Measurements from ENCODE around the gene ATP1B2. TPM values are rescaled to one million over a fixed set of nuclear protein-coding genes. Genes with fewer than 3 reads are reported as not detected.

Gene ATP1B2
- total and polyA plus RNA-seq, 9 donors = 2.7 to 27.3 (median 22.2) TPM

DNA sequence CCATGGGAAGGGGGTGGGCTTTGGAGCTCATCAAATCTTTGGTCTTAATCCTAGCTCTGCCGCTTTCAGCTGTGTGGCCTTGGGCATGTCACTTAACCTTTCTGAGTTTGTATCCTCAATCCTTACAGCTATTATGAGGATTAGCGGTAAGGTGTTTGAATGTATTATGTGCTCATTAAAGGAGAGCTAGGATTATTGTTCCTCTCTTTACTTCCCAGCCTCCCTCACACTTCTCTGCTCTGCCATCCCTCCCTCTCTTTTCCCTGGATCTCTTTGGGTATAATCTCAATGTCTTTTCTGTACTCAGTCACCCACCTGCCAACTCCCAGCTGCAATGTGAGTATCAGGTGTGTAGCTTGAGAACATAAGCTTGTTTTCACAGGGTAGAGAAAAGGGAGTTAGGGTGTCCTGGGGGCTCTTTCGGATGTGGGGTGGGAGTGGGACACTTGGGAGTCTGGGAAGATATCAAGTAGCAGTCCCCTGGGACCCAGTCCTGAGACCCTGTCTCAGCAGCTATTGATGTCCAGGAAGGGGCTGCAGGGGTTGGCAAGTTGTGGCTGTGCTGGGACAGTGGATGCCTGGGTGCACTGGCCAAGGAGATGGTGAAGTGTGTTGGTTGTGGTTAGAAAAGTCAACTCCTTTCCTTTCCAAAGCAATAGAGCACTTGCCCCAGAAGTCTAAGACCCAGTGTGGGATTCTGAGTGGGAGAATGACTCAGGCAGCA, 56.1 kb downstream of the ATP1B2 start:
- peak; percentile 7 for DNase-seq
- Histone ChIP-seq H3K27ac (ENCODE audit: low read length) (no peak overlapping the region), H3K27me3 (ENCODE audit: control insufficient read depth, insufficient read depth, low read length) (peaks cover 53% of the 10 kb centered on the region), H3K4me1 (ENCODE audit: control insufficient read depth, insufficient read depth, low read length) (peaks cover 32% of the 10 kb centered on the region), H3K4me3 (ENCODE audit: low read length) (no peak overlapping the region), H3K9me3 (replicated peaks; ENCODE audit: control insufficient read depth, low read depth, low read length) (no peaks in the 10 kb centered on the region), H3K36me3 (ENCODE audit: control insufficient read depth, insufficient read depth, low read length) (peaks cover 11% of the 10 kb centered on the region)
- 100% methylated on average over 1 of the region's 3 CpGs for WGBS (ENCODE audit: insufficient coverage)

Other genes with a start within 250 kb of the ATP1B2 start
- 100 TPM for gene TMEM256, start 246.8 kb upstream of the ATP1B2 start, total RNA-seq
- gene TMEM256, start 246.8 kb upstream of the ATP1B2 start, polyA plus RNA-seq (ENCODE audit: insufficient read depth in 1 of 8, insufficient read length in 8 of 8, low replicate concordance in 1 of 8) = 10 to 100 TPM; 45.4 to 70.0 (median 57.7) TPM
- 7.7 TPM for gene NLGN2, start 243.1 kb upstream of the ATP1B2 start, total RNA-seq
- 10 to 100 TPM; 20.6 to 36.2 (median 27.0) TPM for gene NLGN2, start 243.1 kb upstream of the ATP1B2 start, polyA plus RNA-seq (ENCODE audit: insufficient read depth in 1 of 8, insufficient read length in 8 of 8, low replicate concordance in 1 of 8)
- not detected for gene SPEM1, start 230.6 kb upstream of the ATP1B2 start, total RNA-seq
- gene SPEM1, start 230.6 kb upstream of the ATP1B2 start, polyA plus RNA-seq (ENCODE audit: insufficient read depth in 1 of 8, insufficient read length in 8 of 8, low replicate concordance in 1 of 8) = not detected
- gene SPEM2, start 225.3 kb upstream of the ATP1B2 start, total RNA-seq = not detected
- gene SPEM2, start 225.3 kb upstream of the ATP1B2 start, polyA plus RNA-seq (ENCODE audit: insufficient read depth in 1 of 8, insufficient read length in 8 of 8, low replicate concordance in 1 of 8) = not detected
- not detected for gene SPEM3, start 222.1 kb upstream of the ATP1B2 start, total RNA-seq
- under 1 TPM in 1 of 8 donors, not detected in 7; 0.26 TPM for gene SPEM3, start 222.1 kb upstream of the ATP1B2 start, polyA plus RNA-seq (ENCODE audit: insufficient read depth in 1 of 8, insufficient read length in 8 of 8, low replicate concordance in 1 of 8)
- gene TMEM102, start 215.5 kb upstream of the ATP1B2 start, total RNA-seq = 0.93 TPM
- gene TMEM102, start 215.5 kb upstream of the ATP1B2 start, polyA plus RNA-seq (ENCODE audit: insufficient read depth in 1 of 8, insufficient read length in 8 of 8, low replicate concordance in 1 of 8) = 1 to 10 TPM in 4 of 8 donors, under 1 TPM in 4; 0.72 to 1.7 (median 0.95) TPM
- gene FGF11, start 211.4 kb upstream of the ATP1B2 start, total RNA-seq = 1.6 TPM
- 1 to 10 TPM; 1.0 to 4.8 (median 2.1) TPM for gene FGF11, start 211.4 kb upstream of the ATP1B2 start, polyA plus RNA-seq (ENCODE audit: insufficient read depth in 1 of 8, insufficient read length in 8 of 8, low replicate concordance in 1 of 8)
- gene CHRNB1, start 205.9 kb upstream of the ATP1B2 start, total RNA-seq = 52.8 TPM
- gene CHRNB1, start 205.9 kb upstream of the ATP1B2 start, polyA plus RNA-seq (ENCODE audit: insufficient read depth in 1 of 8, insufficient read length in 8 of 8, low replicate concordance in 1 of 8) = 10 to 100 TPM; 58.0 to 80.8 (median 70.9) TPM
- gene ZBTB4, start 171.3 kb upstream of the ATP1B2 start, total RNA-seq = 14.1 TPM
- gene ZBTB4, start 171.3 kb upstream of the ATP1B2 start, polyA plus RNA-seq (ENCODE audit: insufficient read depth in 1 of 8, insufficient read length in 8 of 8, low replicate concordance in 1 of 8) = 10 to 100 TPM; 20.1 to 31.6 (median 24.5) TPM
- not detected for gene SLC35G6, start 169.5 kb upstream of the ATP1B2 start, total RNA-seq
- gene SLC35G6, start 169.5 kb upstream of the ATP1B2 start, polyA plus RNA-seq (ENCODE audit: insufficient read depth in 1 of 8, insufficient read length in 8 of 8, low replicate concordance in 1 of 8) = under 1 TPM in 6 of 8 donors, not detected in 2; 0.09 to 0.27 (median 0.18) TPM
- gene POLR2A, start 166.6 kb upstream of the ATP1B2 start, total RNA-seq = 30.9 TPM
- 10 to 100 TPM; 42.0 to 81.0 (median 60.8) TPM for gene POLR2A, start 166.6 kb upstream of the ATP1B2 start, polyA plus RNA-seq (ENCODE audit: insufficient read depth in 1 of 8, insufficient read length in 8 of 8, low replicate concordance in 1 of 8)
- gene TNFSF12, start 101.9 kb upstream of the ATP1B2 start, total RNA-seq = 13.2 TPM
- gene TNFSF12, start 101.9 kb upstream of the ATP1B2 start, polyA plus RNA-seq (ENCODE audit: insufficient read depth in 1 of 8, insufficient read length in 8 of 8, low replicate concordance in 1 of 8) = 10 to 100 TPM; 22.2 to 35.9 (median 28.2) TPM
- 2.2 TPM for gene TNFSF13, start 92.2 kb upstream of the ATP1B2 start, total RNA-seq
- 1 to 10 TPM; 3.5 to 5.9 (median 4.3) TPM for gene TNFSF13, start 92.2 kb upstream of the ATP1B2 start, polyA plus RNA-seq (ENCODE audit: insufficient read depth in 1 of 8, insufficient read length in 8 of 8, low replicate concordance in 1 of 8)
- gene SENP3, start 89.0 kb upstream of the ATP1B2 start, total RNA-seq = 34.5 TPM
- 10 to 100 TPM; 33.8 to 43.6 (median 41.7) TPM for gene SENP3, start 89.0 kb upstream of the ATP1B2 start, polyA plus RNA-seq (ENCODE audit: insufficient read depth in 1 of 8, insufficient read length in 8 of 8, low replicate concordance in 1 of 8)
- 15.7 TPM for gene CD68, start 71.3 kb upstream of the ATP1B2 start, total RNA-seq
- 10 to 100 TPM; 20.2 to 56.6 (median 38.8) TPM for gene CD68, start 71.3 kb upstream of the ATP1B2 start, polyA plus RNA-seq (ENCODE audit: insufficient read depth in 1 of 8, insufficient read length in 8 of 8, low replicate concordance in 1 of 8)
- 34.4 TPM for gene MPDU1, start 67.1 kb upstream of the ATP1B2 start, total RNA-seq
- 10 to 100 TPM; 43.2 to 63.6 (median 50.2) TPM for gene MPDU1, start 67.1 kb upstream of the ATP1B2 start, polyA plus RNA-seq (ENCODE audit: insufficient read depth in 1 of 8, insufficient read length in 8 of 8, low replicate concordance in 1 of 8)
- gene SOX15, start 60.8 kb upstream of the ATP1B2 start, total RNA-seq = 1.4 TPM
- gene SOX15, start 60.8 kb upstream of the ATP1B2 start, polyA plus RNA-seq (ENCODE audit: insufficient read depth in 1 of 8, insufficient read length in 8 of 8, low replicate concordance in 1 of 8) = 1 to 10 TPM; 1.6 to 4.1 (median 2.0) TPM
- 35.1 TPM for gene FXR2, start 36.0 kb upstream of the ATP1B2 start, total RNA-seq
- gene FXR2, start 36.0 kb upstream of the ATP1B2 start, polyA plus RNA-seq (ENCODE audit: insufficient read depth in 1 of 8, insufficient read length in 8 of 8, low replicate concordance in 1 of 8) = 10 to 100 TPM; 31.4 to 37.2 (median 34.9) TPM
- gene SAT2, start 23.1 kb upstream of the ATP1B2 start, total RNA-seq = 72.1 TPM
- gene SAT2, start 23.1 kb upstream of the ATP1B2 start, polyA plus RNA-seq (ENCODE audit: insufficient read depth in 1 of 8, insufficient read length in 8 of 8, low replicate concordance in 1 of 8) = 10 to 100 TPM; 61.5 to 82.1 (median 69.9) TPM
- gene SHBG, start 20.8 kb upstream of the ATP1B2 start, total RNA-seq = 0.58 TPM
- 1 to 10 TPM in 5 of 8 donors, under 1 TPM in 3; 0.63 to 1.5 (median 1.1) TPM for gene SHBG, start 20.8 kb upstream of the ATP1B2 start, polyA plus RNA-seq (ENCODE audit: insufficient read depth in 1 of 8, insufficient read length in 8 of 8, low replicate concordance in 1 of 8)
- gene TP53, start 36.6 kb downstream of the ATP1B2 start, total RNA-seq = 17.9 TPM
- gene TP53, start 36.6 kb downstream of the ATP1B2 start, polyA plus RNA-seq (ENCODE audit: insufficient read depth in 1 of 8, insufficient read length in 8 of 8, low replicate concordance in 1 of 8) = 10 to 100 TPM; 33.8 to 51.8 (median 40.9) TPM
- 5.9 TPM for gene WRAP53, start 37.6 kb downstream of the ATP1B2 start, total RNA-seq
- gene WRAP53, start 37.6 kb downstream of the ATP1B2 start, polyA plus RNA-seq (ENCODE audit: insufficient read depth in 1 of 8, insufficient read length in 8 of 8, low replicate concordance in 1 of 8) = 10 to 100 TPM in 1 of 8 donors, 1 to 10 TPM in 7; 7.9 to 10.0 (median 8.3) TPM
- 3.6 TPM for gene EFNB3, start 54.3 kb downstream of the ATP1B2 start, total RNA-seq
- 10 to 100 TPM in 1 of 8 donors, 1 to 10 TPM in 7; 4.0 to 11.6 (median 7.0) TPM for gene EFNB3, start 54.3 kb downstream of the ATP1B2 start, polyA plus RNA-seq (ENCODE audit: insufficient read depth in 1 of 8, insufficient read length in 8 of 8, low replicate concordance in 1 of 8)
- 4.6 TPM for gene DNAH2, start 66.8 kb downstream of the ATP1B2 start, total RNA-seq
- 10 to 100 TPM in 2 of 8 donors, 1 to 10 TPM in 6; 3.9 to 18.3 (median 6.2) TPM for gene DNAH2, start 66.8 kb downstream of the ATP1B2 start, polyA plus RNA-seq (ENCODE audit: insufficient read depth in 1 of 8, insufficient read length in 8 of 8, low replicate concordance in 1 of 8)
- gene KDM6B, start 183.3 kb downstream of the ATP1B2 start, total RNA-seq = 5.4 TPM
- gene KDM6B, start 183.3 kb downstream of the ATP1B2 start, polyA plus RNA-seq (ENCODE audit: insufficient read depth in 1 of 8, insufficient read length in 8 of 8, low replicate concordance in 1 of 8) = 10 to 100 TPM; 10.9 to 20.1 (median 15.9) TPM
- 18.4 TPM for gene TMEM88, start 204.1 kb downstream of the ATP1B2 start, total RNA-seq
- 10 to 100 TPM; 22.4 to 30.3 (median 27.9) TPM for gene TMEM88, start 204.1 kb downstream of the ATP1B2 start, polyA plus RNA-seq (ENCODE audit: insufficient read depth in 1 of 8, insufficient read length in 8 of 8, low replicate concordance in 1 of 8)
- gene NAA38, start 206.6 kb downstream of the ATP1B2 start, total RNA-seq = 97.7 TPM
- gene NAA38, start 206.6 kb downstream of the ATP1B2 start, polyA plus RNA-seq (ENCODE audit: insufficient read depth in 1 of 8, insufficient read length in 8 of 8, low replicate concordance in 1 of 8) = 10 to 100 TPM; 44.6 to 65.7 (median 54.2) TPM
- 5.9 TPM for gene CYB5D1, start 207.1 kb downstream of the ATP1B2 start, total RNA-seq
- 1 to 10 TPM; 6.5 to 9.3 (median 7.4) TPM for gene CYB5D1, start 207.1 kb downstream of the ATP1B2 start, polyA plus RNA-seq (ENCODE audit: insufficient read depth in 1 of 8, insufficient read length in 8 of 8, low replicate concordance in 1 of 8)
- 47.6 TPM for gene CHD3, start 237.9 kb downstream of the ATP1B2 start, total RNA-seq
- gene CHD3, start 237.9 kb downstream of the ATP1B2 start, polyA plus RNA-seq (ENCODE audit: insufficient read depth in 1 of 8, insufficient read length in 8 of 8, low replicate concordance in 1 of 8) = 100 to 1,000 TPM in 1 of 8 donors, 10 to 100 TPM in 7; 54.6 to 124 (median 78.2) TPM

All from muscle of leg (tissue), 11 donors.